ENCODE data around the gene MATN1.

Gene MATN1

GRCh38 chr1:30714536-30715090 is 8.8 kb downstream of the MATN1 start:
- no peak for TF ChIP-seq CTCF (IDR thresholded peaks at IDR 0.05; ENCODE audit: borderline replicate concordance, control extremely low read depth, extremely low read depth, insufficient read depth, missing control alignments)
- DNase-seq (ENCODE audit: low spot score) = no peak
- in situ Hi-C loops (cut with MboI; ENCODE audit: low sequenced_read_pairs, unreplicated experiment) = loop anchor here (25.0 kb wide), 1 partner anchor 1477 kb away; the partner anchor contains the start of genes MECR and PTPRU

- in situ Hi-C loops (cut with MboI; ENCODE audit: low sequenced_read_pairs, unreplicated experiment) = loop anchor here (25.0 kb wide), 1 partner anchor 1477 kb away; the partner anchor contains the start of genes MECR and PTPRU
- no peak for DNase-seq (ENCODE audit: low spot score)
- TF ChIP-seq CTCF (IDR thresholded peaks at IDR 0.05; ENCODE audit: borderline replicate concordance, control extremely low read depth, extremely low read depth, insufficient read depth, missing control alignments) = no peak
Measured at GRCh38 chr1:30714025-30714424, 9.4 kb downstream of the MATN1 start.

GRCh38 chr1:30713311-30713710 is 10.1 kb downstream of the MATN1 start:
- no peak for DNase-seq (ENCODE audit: low spot score)
- no peak for TF ChIP-seq CTCF (IDR thresholded peaks at IDR 0.05; ENCODE audit: borderline replicate concordance, control extremely low read depth, extremely low read depth, insufficient read depth, missing control alignments)
- in situ Hi-C loops (cut with MboI; ENCODE audit: low sequenced_read_pairs, unreplicated experiment) = loop anchor here (25.0 kb wide), 1 partner anchor 1476 kb away; the partner anchor contains the start of genes MECR and PTPRU

- no peak for DNase-seq (ENCODE audit: low spot score)
- TF ChIP-seq CTCF (IDR thresholded peaks at IDR 0.05; ENCODE audit: borderline replicate concordance, control extremely low read depth, extremely low read depth, insufficient read depth, missing control alignments) = no peak
- in situ Hi-C loops (cut with MboI; ENCODE audit: low sequenced_read_pairs, unreplicated experiment) = loop anchor here (25.0 kb wide), 1 partner anchor 1475 kb away; the partner anchor contains the start of genes MECR and PTPRU
Measured at GRCh38 chr1:30712583-30712982, 10.8 kb downstream of the MATN1 start.

- no peak for TF ChIP-seq CTCF (IDR thresholded peaks at IDR 0.05; ENCODE audit: borderline replicate concordance, control extremely low read depth, extremely low read depth, insufficient read depth, missing control alignments)
- DNase-seq (ENCODE audit: low spot score) = no peak
- in situ Hi-C loops (cut with MboI; ENCODE audit: low sequenced_read_pairs, unreplicated experiment) = loop anchor here (25.0 kb wide), 1 partner anchor 1473 kb away; the partner anchor contains the start of genes MECR and PTPRU
Measured at GRCh38 chr1:30710407-30710806, 13.0 kb downstream of the MATN1 start.

- in situ Hi-C loops (cut with MboI; ENCODE audit: low sequenced_read_pairs, unreplicated experiment) = loop anchor here (25.0 kb wide), 1 partner anchor 1471 kb away; the partner anchor contains the start of genes MECR and PTPRU
Measured at GRCh38 chr1:30708361-30708728, 15.0 kb downstream of the MATN1 start.

More at GRCh38 chr1:30708361-30708728, 15.0 kb downstream of the MATN1 start:
- DNase-seq (ENCODE audit: low spot score) = no peak
- no peak for TF ChIP-seq CTCF (IDR thresholded peaks at IDR 0.05; ENCODE audit: borderline replicate concordance, control extremely low read depth, extremely low read depth, insufficient read depth, missing control alignments)

Measured in GM13976 (cell line).